HG02623 (cell line): ENCODE results near the gene TBC1D14.

Source experiments
- ATAC-seq: cut with Tn5 transposase; IDR thresholded peaks from one replicate; pipeline ENCODE4 v1.9.1; 2021; ENCODE audit warnings: moderate library complexity; ENCODE audit not compliant: unreplicated experiment

TBC1D14 gene, protein sequence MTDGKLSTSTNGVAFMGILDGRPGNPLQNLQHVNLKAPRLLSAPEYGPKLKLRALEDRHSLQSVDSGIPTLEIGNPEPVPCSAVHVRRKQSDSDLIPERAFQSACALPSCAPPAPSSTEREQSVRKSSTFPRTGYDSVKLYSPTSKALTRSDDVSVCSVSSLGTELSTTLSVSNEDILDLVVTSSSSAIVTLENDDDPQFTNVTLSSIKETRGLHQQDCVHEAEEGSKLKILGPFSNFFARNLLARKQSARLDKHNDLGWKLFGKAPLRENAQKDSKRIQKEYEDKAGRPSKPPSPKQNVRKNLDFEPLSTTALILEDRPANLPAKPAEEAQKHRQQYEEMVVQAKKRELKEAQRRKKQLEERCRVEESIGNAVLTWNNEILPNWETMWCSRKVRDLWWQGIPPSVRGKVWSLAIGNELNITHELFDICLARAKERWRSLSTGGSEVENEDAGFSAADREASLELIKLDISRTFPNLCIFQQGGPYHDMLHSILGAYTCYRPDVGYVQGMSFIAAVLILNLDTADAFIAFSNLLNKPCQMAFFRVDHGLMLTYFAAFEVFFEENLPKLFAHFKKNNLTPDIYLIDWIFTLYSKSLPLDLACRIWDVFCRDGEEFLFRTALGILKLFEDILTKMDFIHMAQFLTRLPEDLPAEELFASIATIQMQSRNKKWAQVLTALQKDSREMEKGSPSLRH

DNA sequence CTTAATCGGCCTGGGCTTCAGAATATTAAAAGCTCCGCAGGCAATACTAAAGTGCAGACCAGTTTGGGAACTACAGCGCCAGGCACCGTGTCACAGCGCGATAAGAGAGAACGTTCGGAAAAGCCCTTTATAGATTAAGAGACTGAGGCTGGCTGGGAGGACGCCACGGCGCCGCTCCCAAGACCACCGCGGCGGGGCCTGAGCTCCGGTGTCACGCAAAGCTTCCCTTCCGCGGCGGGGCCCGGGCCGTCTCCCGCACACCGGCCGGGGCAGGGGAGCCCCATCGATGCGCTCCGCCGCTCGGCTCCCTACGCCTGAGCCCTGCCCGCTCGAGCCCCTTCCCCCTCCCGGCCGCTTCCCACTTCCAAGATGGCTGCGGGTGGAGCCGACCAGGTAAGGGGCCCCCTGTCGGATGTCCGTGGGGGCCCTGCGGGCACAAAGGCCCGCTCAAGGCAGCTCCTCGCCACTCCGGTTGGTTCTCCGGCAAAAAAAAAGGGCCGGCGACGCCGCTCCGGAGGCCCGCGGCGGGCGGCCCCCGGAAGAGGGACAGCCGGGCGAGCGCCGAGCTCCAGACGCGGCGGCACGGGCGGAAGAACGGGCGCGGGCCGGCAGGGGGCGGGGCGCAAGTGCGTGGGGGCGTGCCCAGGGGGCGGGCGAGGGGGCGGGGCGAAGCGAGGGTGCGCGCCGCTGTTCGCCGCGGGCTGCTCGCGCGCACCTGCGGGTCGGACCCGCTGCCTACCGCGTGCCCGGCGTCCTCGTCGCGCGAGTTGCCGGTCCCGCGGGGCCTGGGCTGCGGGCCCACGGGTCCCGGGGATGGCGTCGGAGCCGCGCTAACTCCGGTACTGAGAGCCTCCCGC, at the start of gene TBC1D14:
Gene TBC1D14 (plus strand): TSS at position 714 of the 857 bp plus-strand sequence. CDS start 13,564 bp downstream, outside the sequence.
- peak; percentile 84 for ATAC-seq

DNA sequence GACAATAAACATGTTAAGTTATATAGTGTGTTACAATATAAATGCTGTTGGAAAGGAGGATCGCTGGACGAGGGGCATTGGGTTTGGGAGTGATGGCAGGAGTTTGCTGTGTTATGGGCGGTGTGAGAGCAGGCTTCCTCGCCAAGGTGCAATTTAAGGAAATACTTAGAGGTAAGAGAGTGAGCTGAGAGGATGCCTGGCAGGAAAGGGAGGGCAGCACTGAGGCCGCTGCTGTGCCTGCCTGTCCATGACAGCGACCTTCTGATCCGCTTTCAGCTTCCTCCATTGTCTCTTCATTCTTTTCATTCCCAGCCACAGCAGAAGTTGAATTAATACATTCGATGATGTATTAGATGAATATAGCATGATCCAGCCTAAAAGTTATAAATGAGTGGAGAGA, 41.2 kb upstream of the TBC1D14 start:
- ATAC-seq: no peak

DNA sequence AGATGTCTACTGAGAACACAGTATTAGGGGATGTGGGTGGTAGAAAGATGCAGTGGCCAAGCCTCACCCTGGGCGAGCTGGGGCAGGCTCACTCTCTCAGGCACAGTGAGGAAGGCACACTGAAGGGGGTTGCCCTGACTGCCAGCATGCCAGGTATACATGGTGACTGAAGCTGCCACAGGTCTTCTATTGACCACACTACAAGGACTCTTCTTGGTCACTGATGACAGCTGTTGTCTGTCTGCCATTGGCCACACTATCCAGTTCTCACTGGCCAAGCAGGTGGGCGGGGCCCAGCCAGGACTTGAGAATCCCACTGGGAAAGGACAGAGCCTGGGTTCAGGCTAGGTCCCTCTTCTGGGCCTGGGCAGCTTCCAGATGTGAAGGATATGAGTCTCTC, 39.7 kb upstream of the TBC1D14 start:
- no peak for ATAC-seq

DNA sequence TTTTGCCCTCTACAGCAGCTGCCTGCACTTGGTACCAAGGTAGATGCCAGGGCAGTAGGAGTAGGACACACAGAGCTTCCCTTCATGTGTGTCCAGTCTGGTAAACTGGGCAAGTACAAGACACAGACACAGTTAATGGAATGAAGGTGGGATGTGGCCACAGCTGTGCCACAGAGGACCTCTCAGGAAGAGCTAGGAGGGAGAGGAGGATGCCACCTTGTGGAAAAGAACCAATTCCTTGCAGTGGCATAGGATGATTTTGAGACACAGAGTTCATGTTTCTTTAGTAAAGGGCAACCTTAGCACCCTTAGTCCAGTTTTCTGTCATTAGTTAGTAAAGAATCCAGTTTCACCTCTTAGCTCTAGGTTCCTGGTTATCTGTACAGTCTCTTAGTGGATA, 36.3 kb upstream of the TBC1D14 start:
- no peak for ATAC-seq

DNA sequence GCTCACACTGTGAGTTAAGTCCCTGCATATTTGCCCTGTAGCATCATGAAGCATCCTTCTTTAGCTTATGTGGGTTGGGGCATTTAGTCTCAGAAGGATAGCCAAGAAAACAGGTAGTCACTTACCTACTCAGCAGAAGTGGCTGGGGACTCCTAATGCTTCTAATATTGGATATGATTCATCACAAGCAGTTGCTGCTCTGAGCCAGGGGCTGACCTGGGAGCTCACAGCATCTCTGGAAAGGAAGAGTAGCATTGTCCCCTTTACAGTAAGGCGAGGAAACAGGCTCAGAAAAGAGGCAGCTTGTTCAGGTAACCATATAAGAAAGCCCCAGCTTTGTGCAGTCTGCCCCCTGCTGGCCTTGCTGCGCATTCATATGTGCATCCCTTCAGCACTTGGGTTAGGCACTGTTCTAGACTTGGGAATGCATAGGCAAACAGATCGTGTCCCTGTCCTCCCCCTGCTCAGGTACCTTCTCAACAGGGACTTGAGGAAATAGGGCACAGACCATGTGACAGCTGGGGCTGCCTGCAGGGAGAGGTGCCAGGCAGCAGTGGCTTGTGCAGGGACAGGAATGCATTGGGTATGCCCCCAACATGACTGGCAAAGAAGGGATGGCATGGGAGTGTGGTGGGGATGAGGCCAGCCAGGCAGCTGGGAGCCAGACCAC, 35.7 kb upstream of the TBC1D14 start:
- ATAC-seq: peak; percentile 74

DNA sequence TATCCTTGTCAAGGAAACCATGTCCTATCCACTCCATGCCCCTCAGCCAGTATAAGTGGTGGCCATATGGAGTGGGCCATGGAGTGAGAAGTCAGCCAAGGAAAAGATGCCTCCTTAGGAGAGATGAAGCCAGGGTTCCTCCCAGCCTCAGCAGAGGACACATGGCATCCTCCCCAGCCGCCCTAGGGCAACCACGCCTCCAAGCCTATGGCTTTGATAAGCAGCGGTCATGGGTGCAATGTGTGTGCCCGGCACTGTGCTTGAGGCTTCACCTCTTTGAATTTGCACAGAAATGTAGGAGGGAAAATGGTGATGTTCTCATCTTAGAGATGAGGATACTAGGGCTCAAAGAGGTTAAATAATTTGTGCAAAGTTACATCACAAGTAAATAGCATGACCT, 34.6 kb upstream of the TBC1D14 start:
- no peak for ATAC-seq

DNA sequence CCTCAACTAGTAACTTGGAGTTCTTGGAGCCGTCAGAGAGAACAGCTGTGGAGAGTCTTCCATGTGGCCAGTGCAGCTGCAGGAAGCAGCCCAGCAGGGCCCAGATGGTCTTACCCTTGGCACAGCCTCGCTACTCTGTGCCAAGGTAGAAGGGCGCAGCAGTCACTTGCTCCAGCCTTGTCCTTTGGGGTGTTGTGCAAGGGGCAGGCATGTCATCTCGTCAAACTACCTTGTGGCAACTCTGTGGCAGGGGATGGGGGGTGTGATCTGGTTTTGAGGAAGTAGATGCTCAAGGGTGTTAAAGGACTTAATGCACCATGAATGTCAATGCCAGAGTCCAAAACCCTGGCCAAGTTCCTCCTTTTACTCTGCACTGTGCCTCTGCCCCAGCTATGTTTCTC, 34.2 kb upstream of the TBC1D14 start:
- no peak for ATAC-seq

DNA sequence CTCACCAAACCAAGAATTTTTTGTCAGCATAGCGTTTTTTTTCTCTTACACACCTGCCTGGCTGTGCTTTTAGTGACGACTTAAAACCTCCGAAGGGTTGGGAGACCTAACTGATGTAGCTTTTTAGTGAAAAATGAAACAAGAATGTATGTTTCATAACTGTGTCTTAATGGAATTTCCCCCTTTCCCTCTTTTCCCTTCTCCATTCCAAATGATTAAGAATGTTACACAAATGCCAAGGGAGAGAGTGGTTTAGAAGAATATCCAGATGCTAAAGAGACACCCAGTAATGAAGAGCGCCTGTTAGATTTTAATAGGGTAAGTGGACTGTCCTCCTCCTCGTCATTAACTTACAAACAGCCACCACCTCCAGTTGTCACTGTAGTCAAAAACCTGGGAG, 33.2 kb upstream of the TBC1D14 start:
- ATAC-seq: no peak

DNA sequence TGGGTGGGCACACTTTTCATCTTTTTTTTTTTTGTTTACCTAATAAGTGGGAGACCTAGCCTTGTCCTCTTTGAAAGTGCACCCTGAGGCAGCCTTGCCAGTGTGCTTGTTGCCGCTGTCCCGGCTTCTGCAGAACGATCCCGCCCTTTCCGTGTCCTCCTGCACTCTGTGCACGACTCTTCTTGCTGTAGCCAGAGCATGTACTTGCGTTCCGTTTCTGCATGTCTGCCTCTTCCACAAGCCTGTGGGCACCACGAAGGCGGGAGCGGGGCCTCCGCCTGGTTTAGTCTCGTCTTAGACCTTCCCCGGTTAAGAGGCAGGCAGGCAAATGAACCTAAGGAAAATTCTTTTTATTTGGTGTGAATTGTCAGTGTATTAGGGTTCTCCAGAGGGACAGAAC, 32.6 kb upstream of the TBC1D14 start:
- ATAC-seq: no peak

DNA sequence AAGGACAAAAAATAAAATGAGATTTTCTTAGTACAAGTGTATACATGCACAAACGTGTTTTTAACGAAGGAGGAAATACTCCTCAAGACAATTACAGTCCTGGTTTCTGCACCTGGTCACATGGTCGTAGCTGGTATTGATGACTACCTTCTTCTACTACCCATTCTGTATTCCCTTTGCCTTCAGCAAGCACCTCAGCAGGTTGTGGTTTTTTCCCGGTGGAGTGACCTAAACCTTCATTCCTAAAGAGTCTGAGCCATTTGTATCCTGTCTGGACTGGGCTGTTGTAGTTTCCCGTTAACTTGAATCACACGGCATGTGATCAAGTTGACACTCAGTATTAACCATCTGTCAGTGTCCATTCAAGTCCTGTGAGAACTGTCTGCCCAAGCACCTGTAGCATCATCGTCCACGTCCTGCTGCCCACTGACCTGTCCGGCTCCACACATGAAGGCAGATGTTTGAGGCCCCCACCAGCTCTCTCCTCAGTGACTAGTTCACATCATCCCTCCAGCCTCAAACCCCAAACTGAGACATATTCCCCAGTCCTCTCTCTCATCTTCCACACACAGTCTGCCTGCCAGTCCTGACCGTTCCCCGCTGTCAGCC, 31.1 kb upstream of the TBC1D14 start:
- no peak for ATAC-seq

DNA sequence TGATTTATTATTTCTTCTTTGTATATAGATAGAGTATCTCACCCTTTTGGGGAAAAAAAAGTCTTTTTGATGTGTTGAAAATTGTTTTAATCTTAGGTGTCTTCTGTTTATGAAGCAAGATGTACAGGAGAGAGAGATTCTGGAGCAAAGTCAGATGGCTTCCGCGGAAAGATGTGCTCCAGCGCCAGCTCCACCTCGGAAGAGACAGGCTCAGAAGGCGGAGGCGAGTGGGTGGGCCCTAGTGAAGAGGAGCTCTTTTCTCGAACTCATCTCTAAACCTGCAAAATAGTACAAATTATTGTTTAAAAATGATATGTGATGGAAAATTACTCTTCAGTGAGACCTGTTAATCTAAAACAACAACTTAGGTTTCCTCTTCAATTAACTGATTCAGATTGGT, 28.9 kb upstream of the TBC1D14 start:
- ATAC-seq: no peak

DNA sequence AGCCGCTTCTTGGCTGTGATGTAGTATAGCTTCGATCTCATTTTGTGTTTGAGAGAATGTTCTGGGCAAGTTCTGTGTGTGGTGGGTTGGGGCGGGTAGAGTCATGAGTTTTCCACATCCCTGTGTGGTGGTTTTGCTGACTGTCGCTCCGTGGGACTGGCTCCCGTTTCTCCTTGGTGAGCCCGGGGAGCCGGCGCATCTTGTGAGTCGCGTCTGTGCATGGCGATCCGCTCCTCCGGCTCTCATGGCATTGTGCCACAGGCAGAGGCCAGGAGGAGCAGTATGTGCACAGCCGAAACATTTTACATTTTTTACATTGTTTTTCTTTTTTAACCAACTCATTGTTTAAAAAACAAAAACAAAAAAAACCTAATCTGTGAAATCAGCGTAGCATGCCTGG, 27.7 kb upstream of the TBC1D14 start:
- no peak for ATAC-seq

DNA sequence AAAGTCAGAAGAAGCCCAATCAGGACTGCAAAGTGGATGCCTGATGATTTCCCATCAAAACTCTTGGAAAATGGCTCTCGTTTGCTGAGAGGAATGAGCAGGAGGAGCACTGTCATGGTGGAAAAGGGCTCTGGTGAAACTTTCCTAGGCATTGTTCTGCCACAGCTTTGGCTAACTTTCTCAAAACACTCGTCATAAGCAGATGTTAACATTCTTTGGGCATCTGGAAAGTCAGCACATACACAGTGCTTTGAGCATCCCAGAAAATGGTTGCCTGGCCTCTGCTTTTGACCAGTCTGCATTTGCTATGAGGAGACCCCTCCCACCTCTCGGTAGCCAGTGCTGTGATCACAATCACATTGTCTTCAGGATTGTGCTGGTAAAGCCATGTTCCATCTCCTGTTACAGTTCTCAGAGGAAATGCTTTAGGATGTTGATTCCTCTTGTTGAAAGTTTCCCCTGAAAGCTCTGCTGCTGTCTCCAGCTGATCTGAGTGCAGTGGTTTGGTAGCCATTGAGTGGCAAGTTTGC, 25.2 kb upstream of the TBC1D14 start:
- no peak for ATAC-seq

DNA sequence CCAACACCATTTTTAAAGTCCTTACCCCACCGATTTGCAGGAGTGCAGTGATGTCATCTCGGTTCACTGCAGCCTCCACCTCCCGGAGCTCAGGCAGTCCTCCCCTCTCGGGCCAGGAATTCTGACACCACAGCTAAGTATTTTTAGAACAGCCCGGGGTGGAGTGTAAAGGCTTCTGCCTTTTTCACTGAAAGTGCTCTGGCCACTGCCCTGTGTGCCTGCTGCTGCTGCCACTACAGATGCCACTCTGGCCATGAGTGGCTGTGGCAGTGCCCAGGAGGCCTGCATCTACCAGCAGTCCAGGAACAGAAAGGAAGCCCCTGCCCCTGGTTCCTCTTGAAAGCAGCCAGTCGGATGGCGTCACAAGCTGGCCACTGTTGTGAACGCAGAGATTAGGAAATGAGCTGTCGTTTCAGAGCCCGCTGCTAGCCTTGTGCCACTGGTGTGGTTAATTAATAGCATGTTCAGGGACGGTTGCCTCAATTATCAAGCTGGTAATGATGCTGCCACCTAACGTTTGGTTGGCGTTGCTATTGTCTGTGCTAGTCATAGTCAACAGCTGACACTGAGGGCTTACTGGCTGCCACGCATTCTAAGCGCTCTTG, 23.6 kb upstream of the TBC1D14 start:
- no peak for ATAC-seq

DNA sequence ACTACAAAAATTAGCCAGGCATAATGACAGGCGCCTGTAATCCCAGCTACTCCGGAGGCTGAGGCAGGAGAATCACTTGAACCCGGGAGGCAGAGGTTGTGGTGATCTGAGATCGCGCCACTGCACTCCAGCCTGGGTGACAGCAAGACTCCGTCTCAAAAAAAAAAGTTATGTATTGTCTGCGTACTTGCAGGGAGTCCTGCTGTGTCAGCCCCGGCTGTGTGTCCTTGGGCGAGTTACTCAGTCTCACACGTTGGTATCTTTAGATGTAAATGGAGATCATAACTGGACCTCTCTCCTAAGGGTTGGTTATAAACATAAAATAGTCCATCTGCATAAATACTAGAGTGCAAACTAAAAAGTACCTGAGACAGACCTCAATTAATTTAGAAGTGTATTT, 22.7 kb upstream of the TBC1D14 start:
- no peak for ATAC-seq

DNA sequence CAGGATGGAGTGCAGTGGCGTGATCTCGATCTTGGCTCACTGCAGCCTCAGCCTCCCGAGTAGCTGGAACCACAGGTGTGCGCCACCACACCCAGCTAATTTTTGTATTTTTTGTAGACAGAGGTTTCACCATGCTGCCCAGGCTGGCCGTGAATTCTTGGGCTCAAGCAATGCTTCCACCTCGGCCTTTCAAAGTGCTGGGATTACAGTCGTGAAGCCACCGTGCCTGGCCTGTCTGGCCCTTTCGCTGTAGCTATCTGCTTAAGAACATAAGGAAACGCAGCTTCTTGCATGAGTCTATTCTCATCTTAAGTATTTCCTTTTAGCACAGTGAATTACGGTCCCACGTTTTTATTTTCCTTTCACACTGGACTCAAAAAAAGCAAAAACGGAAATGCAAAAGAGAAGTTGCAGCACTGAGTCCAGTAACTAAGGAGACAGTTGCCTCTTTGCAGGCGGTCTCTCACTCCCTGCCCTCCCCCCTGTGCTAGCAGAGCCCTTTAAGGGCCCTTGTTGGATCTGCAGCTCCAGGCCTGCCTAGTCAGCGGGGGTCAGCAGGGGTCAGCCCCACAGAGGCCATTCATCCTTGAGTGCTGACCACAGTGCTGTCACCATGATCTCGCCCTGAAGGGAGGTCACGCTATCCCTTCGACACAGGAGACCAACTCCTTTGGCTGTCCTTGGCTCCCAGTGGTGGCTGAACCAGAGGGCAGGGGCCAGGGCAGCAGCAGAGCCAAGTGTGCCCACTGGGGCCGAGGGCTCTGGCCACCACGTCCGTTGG, 21.8 kb upstream of the TBC1D14 start:
- ATAC-seq: no peak

DNA sequence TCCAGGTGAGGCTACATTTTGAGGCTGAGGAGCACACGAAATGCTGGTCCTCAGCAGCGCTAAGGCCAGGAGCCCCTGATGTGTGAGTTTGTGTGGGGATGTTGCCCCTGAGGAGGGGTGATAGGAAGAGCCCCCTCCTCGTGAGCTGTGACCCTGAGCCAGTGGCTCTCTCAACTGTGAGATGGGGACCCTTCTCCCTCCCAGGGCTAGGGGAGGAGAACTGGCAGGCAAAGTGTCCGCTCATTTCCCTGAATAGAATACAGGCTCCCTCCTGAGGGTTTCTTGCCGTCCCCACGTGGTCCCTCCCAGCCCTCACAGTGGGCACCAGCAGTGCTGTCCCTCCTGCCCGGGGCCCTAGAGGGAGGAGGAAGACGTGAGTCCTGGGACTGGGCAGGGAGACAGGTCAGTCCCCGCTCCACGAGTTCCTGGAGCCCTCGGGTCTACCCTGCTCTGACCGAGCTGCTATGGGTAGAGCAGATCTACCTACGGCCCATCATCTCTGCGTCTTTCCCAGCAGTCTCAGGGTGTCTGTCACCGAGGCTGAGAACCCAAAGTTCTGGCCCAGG, 21.0 kb upstream of the TBC1D14 start:
- ATAC-seq: no peak

DNA sequence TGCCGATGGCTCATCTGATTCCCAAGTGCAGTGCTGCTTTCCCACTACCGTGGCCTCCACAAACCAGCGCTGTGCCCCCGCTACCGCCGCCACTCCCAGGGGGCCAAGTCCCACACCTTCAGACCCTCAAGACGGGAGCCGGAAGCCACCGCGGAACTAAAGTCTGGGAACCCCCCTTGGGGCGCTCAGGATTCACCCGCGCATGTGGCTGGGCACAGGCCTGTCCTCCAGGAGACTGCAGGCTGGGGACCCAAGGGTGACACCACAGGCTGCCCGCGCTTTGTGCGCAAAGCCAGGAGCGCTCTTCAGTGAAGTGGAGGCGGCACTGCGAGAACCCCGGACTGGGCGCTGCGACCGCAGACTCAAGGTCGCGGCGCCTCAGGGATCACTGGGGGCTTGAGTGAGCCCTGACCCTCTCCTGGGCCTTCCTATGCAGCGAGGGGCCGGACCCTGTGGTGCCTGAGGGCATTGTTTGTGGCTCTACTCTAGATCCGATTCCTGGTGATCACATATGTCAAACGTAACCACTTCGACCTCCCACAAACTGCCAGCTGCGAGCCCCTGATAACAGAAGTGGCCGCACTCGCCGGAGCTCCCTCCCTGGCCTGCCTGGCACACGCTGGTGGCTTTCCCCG, 20.4 kb upstream of the TBC1D14 start:
- no peak for ATAC-seq
